SK-N-SH (cell line): Measurements from ENCODE around the gene P2RY1.

Source experiments
- ELF1 ChIP-seq: IDR thresholded peaks from 2 replicates; pipeline ENCODE4 v1.4.0; 2012
- GABPA ChIP-seq: IDR thresholded peaks from 2 replicates; pipeline ENCODE4 v1.4.0; 2012; ENCODE audit warnings: low read depth, mild to moderate bottlenecking
- GATA2 ChIP-seq: sonication (generic); formaldehyde crosslinking; IDR thresholded peaks from 2 replicates; pipeline ENCODE4 v1.5.0; 2020; ENCODE audit warnings: mild to moderate bottlenecking, missing genetic modification reagents
- MAX ChIP-seq: IDR thresholded peaks from 2 replicates; pipeline ENCODE4 v1.4.0; 2012; ENCODE audit warnings: low read depth
- RCOR1 ChIP-seq: fragments of 150-350 bp; IDR thresholded peaks from 2 replicates; pipeline ENCODE4 v1.6.1; 2017; ENCODE audit warnings: antibody characterized with exemption, low read length
- RXRA ChIP-seq: IDR thresholded peaks from 2 replicates; pipeline ENCODE4 v1.4.0; 2012; ENCODE audit warnings: low read depth, mild to moderate bottlenecking, borderline replicate concordance
- SMC3 ChIP-seq: IDR thresholded peaks from 2 replicates; pipeline ENCODE4 v1.6.1; 2012; ENCODE audit warnings: low read depth, low read length, improper control_type of control experiment
- TEAD4 ChIP-seq: IDR thresholded peaks from 2 replicates; pipeline ENCODE4 v1.4.0; 2012; ENCODE audit warnings: mild to moderate bottlenecking, borderline replicate concordance; ENCODE audit not compliant: insufficient read depth
- TF ChIP-seq, protein P1 (sequence below): IDR thresholded peaks from 2 replicates; pipeline ENCODE4 v1.6.1; 2012; ENCODE audit warnings: mild to moderate bottlenecking, low read depth, low read length, moderate library complexity
- TF ChIP-seq, protein P2 (sequence below): fragments of 200-600 bp; sonication (generic); IDR thresholded peaks from 2 replicates; pipeline ENCODE4 v1.6.1; 2017; ENCODE audit warnings: antibody characterized with exemption, mild to moderate bottlenecking, moderate library complexity
- TF ChIP-seq, protein P3 (sequence below): fragments of 150-350 bp; IDR thresholded peaks from 2 replicates; pipeline ENCODE4 v1.6.1; 2017; ENCODE audit warnings: antibody characterized with exemption, low read length, low read depth, borderline replicate concordance
- TF ChIP-seq, protein P4 (sequence below): IDR thresholded peaks from 2 replicates; pipeline ENCODE4 v1.4.0; 2012; ENCODE audit warnings: low read depth, borderline replicate concordance

GRCh38 chr3:152879130-152879789, 44.3 kb downstream of the P2RY1 start:
- TF ChIP-seq, protein P1, sequence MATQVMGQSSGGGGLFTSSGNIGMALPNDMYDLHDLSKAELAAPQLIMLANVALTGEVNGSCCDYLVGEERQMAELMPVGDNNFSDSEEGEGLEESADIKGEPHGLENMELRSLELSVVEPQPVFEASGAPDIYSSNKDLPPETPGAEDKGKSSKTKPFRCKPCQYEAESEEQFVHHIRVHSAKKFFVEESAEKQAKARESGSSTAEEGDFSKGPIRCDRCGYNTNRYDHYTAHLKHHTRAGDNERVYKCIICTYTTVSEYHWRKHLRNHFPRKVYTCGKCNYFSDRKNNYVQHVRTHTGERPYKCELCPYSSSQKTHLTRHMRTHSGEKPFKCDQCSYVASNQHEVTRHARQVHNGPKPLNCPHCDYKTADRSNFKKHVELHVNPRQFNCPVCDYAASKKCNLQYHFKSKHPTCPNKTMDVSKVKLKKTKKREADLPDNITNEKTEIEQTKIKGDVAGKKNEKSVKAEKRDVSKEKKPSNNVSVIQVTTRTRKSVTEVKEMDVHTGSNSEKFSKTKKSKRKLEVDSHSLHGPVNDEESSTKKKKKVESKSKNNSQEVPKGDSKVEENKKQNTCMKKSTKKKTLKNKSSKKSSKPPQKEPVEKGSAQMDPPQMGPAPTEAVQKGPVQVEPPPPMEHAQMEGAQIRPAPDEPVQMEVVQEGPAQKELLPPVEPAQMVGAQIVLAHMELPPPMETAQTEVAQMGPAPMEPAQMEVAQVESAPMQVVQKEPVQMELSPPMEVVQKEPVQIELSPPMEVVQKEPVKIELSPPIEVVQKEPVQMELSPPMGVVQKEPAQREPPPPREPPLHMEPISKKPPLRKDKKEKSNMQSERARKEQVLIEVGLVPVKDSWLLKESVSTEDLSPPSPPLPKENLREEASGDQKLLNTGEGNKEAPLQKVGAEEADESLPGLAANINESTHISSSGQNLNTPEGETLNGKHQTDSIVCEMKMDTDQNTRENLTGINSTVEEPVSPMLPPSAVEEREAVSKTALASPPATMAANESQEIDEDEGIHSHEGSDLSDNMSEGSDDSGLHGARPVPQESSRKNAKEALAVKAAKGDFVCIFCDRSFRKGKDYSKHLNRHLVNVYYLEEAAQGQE, result no peak
- TF ChIP-seq GATA2 (CRISPR knock-in tag) (no peak), RCOR1 (no peak), ELF1 (no peak), TEAD4 (no peak), SMC3 (no peak), RXRA (no peak), GABPA (no peak), MAX (no peak)
- TF ChIP-seq, protein P2, sequence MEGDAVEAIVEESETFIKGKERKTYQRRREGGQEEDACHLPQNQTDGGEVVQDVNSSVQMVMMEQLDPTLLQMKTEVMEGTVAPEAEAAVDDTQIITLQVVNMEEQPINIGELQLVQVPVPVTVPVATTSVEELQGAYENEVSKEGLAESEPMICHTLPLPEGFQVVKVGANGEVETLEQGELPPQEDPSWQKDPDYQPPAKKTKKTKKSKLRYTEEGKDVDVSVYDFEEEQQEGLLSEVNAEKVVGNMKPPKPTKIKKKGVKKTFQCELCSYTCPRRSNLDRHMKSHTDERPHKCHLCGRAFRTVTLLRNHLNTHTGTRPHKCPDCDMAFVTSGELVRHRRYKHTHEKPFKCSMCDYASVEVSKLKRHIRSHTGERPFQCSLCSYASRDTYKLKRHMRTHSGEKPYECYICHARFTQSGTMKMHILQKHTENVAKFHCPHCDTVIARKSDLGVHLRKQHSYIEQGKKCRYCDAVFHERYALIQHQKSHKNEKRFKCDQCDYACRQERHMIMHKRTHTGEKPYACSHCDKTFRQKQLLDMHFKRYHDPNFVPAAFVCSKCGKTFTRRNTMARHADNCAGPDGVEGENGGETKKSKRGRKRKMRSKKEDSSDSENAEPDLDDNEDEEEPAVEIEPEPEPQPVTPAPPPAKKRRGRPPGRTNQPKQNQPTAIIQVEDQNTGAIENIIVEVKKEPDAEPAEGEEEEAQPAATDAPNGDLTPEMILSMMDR, result no peak
- TF ChIP-seq, protein P3, sequence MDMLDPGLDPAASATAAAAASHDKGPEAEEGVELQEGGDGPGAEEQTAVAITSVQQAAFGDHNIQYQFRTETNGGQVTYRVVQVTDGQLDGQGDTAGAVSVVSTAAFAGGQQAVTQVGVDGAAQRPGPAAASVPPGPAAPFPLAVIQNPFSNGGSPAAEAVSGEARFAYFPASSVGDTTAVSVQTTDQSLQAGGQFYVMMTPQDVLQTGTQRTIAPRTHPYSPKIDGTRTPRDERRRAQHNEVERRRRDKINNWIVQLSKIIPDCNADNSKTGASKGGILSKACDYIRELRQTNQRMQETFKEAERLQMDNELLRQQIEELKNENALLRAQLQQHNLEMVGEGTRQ, result no peak
- TF ChIP-seq, protein P4, sequence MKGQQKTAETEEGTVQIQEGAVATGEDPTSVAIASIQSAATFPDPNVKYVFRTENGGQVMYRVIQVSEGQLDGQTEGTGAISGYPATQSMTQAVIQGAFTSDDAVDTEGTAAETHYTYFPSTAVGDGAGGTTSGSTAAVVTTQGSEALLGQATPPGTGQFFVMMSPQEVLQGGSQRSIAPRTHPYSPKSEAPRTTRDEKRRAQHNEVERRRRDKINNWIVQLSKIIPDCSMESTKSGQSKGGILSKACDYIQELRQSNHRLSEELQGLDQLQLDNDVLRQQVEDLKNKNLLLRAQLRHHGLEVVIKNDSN, result no peak
